ENCODE data around the gene RBBP8NL. TPM values are rescaled to one million over a fixed set of nuclear protein-coding genes. Genes with fewer than 3 reads are reported as not detected.

The RBBP8NL gene
- total and polyA plus RNA-seq, 2 donors (not counting 1 experiment from before 2014, with no cell fraction given), result not detected

DNA sequence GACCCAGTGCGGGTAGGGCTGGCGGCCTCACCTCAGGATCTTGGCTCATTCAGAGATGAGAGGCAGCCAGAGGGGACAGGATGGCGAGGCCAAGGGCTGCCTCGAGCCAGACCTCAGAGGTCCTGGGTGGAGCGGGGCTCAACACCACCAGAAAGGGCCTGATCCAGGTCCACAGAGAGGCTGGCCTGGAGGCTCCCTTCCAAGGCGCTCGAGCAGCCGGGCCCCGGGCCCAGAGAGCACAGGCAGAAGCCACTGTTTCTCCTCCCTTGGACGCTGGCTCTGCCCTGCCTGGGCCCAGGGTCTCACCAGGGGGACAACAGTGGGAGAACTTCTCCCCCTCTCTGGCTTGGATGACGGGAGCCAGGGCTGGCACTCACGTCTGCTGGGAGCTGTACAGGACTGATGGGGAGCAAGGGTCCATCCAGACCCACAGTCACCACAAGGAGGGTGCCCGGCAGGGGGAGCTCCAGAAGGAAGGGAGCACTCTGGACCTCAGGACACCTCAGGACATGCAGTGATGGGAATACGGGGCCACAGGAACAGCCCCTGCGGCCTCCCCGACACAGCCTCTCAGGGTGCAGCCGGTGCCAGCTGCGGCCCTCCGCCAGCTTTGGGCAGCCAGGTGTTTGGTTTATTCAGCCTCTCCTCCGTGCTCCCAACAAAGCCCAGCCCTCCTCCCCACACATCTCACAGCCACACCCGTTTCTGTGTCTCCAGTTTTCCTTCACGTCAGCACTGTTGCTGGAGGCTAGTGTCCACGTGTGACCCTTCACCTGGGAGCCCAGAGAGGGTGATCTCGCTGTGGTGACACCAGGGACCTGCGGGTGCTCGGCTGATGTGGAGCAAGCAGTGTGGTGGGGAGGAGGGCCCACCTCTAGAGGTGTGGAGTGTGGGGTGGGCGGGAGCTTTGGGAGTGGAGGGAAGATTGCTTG is 31.8 kb downstream of the RBBP8NL start:
- Histone ChIP-seq H3K4me1 (ENCODE audit: control insufficient read depth, extremely low read depth, insufficient read depth, low read length) (no peaks in the 10 kb centered on the region), H3K27me3 (ENCODE audit: control insufficient read depth, insufficient read depth, low read length) (no peaks in the 10 kb centered on the region)
- DNase-seq (ENCODE audit: low read depth in 2 of 2), result no peak

DNA sequence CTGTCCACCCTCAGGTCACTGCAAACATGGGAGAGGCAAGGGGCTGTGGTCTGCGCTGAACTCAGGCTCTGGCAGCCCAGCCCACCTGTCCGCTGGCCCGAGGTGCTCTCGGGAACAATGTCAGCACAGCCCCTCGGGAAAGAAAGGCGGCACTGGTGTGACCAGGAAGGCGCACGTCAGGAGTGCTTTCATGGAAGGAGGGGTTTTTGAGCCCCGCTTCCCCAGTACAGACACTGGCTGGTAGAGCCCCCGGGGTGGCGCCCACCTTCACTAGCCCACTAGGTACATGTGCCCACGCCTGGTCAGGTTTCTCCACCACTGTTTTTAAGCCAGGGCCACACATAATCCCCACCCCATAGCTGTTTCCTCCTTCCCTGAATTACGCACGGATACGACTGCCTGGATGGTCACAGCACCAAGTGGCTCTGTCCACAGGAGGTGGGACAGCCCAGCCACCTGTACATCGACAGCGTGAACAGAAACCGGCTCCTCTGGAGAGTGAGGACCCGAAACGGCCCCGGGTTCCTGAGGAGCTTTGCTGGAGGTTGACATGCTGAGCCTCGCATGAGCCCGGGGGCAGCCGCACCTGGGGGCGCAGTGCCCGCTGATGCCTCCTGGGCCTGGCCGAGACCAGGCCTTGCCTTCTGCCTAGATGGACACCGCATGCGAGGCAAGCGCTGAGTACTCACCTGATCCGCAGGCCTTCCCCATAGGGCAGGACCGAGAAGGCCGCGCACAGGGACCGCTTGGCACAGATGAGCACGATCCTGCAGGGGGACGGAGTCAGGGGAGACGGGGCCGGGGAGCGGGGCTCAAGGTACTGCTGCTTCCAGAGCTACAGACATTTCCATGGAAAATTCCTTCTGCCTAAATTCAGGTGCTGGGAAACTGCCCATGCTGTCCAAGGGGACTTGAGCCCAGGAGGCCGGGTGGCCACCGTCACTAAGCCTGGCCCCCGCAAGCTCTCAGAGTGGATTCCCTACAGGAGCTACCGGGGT is 32.8 kb downstream of the RBBP8NL start:
- Histone ChIP-seq H3K4me3 (replicated peaks in 1 of 4; ENCODE audit: control extremely low read depth in 1 of 4, insufficient read depth in 1 of 4, low read depth in 3 of 4, low read length in 4 of 4) (no peak overlapping the region), H3K4me2 (ENCODE audit: extremely low read depth, insufficient read depth, low read length) (no peak overlapping the region), H3K36me3 (ENCODE audit: control insufficient read depth, insufficient read depth, low read length) (peaks cover 11% of the 10 kb centered on the region), H4K20me1 (ENCODE audit: control insufficient read depth, extremely low read depth, insufficient read depth, low read length) (no peaks in the 10 kb centered on the region), H3K79me2 (ENCODE audit: control insufficient read depth, insufficient read depth, low read length) (no peaks in the 10 kb centered on the region), H3K27me3 (ENCODE audit: control insufficient read depth, insufficient read depth, low read length) (no peaks in the 10 kb centered on the region), H3K9me3 (ENCODE audit: control insufficient read depth, insufficient read depth, low read depth, low read length) (no peaks in the 10 kb centered on the region), H3K4me1 (ENCODE audit: control insufficient read depth, extremely low read depth, insufficient read depth, low read length) (no peaks in the 10 kb centered on the region), H2AFZ (ENCODE audit: low read length) (no peak overlapping the region), H3K9ac (ENCODE audit: insufficient read depth, low read length) (no peak overlapping the region), H3K27ac (ENCODE audit: insufficient read depth, low read length) (no peak overlapping the region)
- TF ChIP-seq, protein P1, sequence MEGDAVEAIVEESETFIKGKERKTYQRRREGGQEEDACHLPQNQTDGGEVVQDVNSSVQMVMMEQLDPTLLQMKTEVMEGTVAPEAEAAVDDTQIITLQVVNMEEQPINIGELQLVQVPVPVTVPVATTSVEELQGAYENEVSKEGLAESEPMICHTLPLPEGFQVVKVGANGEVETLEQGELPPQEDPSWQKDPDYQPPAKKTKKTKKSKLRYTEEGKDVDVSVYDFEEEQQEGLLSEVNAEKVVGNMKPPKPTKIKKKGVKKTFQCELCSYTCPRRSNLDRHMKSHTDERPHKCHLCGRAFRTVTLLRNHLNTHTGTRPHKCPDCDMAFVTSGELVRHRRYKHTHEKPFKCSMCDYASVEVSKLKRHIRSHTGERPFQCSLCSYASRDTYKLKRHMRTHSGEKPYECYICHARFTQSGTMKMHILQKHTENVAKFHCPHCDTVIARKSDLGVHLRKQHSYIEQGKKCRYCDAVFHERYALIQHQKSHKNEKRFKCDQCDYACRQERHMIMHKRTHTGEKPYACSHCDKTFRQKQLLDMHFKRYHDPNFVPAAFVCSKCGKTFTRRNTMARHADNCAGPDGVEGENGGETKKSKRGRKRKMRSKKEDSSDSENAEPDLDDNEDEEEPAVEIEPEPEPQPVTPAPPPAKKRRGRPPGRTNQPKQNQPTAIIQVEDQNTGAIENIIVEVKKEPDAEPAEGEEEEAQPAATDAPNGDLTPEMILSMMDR (conservative IDR thresholded peaks at IDR 0.05 in 1 of 2, IDR thresholded peaks at IDR 0.05 in 1 of 2; ENCODE audit: low read depth in 1 of 2, low read length in 2 of 2), result no peak
- no peak for TF ChIP-seq EZH2 (IDR thresholded peaks at IDR 0.05; ENCODE audit: low read length, missing control alignments)
- no peak for DNase-seq (ENCODE audit: low read depth in 2 of 2)

More for the DNA sequence above, 31.8 kb downstream of the RBBP8NL start:
- no peaks in the 10 kb centered on the region for H3K79me2 ChIP-seq (ENCODE audit: control insufficient read depth, insufficient read depth, low read length)
- no peak overlapping the region for H3K9ac ChIP-seq (ENCODE audit: insufficient read depth, low read length)
- no peaks in the 10 kb centered on the region for H3K9me3 ChIP-seq (ENCODE audit: control insufficient read depth, insufficient read depth, low read depth, low read length)
- no peak overlapping the region for H2AFZ ChIP-seq (ENCODE audit: low read length)
- H3K4me2 ChIP-seq (ENCODE audit: extremely low read depth, insufficient read depth, low read length), result no peak overlapping the region
- H3K27ac ChIP-seq (ENCODE audit: insufficient read depth, low read length), result no peak overlapping the region
- H3K4me3 ChIP-seq (replicated peaks in 1 of 4; ENCODE audit: control extremely low read depth in 1 of 4, insufficient read depth in 1 of 4, low read depth in 3 of 4, low read length in 4 of 4), result no peak overlapping the region
- peaks cover 9% of the 10 kb centered on the region for H3K36me3 ChIP-seq (ENCODE audit: control insufficient read depth, insufficient read depth, low read length)
- TF ChIP-seq, protein P1 (conservative IDR thresholded peaks at IDR 0.05 in 1 of 2, IDR thresholded peaks at IDR 0.05 in 1 of 2; ENCODE audit: low read depth in 1 of 2, low read length in 2 of 2), result no peak
- no peak for TF ChIP-seq EZH2 (IDR thresholded peaks at IDR 0.05; ENCODE audit: low read length, missing control alignments)
- no peaks in the 10 kb centered on the region for H4K20me1 ChIP-seq (ENCODE audit: control insufficient read depth, extremely low read depth, insufficient read depth, low read length)

DNA sequence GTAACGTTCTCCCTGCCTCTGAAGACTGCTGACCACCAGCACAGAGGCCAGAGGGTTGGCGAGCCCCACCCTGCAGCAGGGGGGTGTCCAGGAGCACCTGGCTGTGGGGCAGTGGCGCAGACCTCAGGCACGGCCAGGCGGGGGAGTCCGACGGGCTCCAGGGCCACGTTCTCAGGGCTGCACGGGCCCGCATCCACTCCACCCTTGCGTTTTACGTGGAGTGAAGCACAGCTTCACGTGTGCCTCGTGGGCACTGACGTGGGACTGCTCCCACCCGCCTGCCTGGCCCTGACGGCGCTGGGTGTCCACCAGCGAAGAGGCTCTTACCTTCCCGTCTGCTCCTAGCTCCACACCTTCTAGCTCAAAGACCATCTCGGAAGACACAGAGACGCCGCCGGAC is 33.5 kb downstream of the RBBP8NL start:
- TF ChIP-seq EZH2 (IDR thresholded peaks at IDR 0.05; ENCODE audit: low read length, missing control alignments), result no peak
- TF ChIP-seq, protein P1 (conservative IDR thresholded peaks at IDR 0.05 in 1 of 2, IDR thresholded peaks at IDR 0.05 in 1 of 2; ENCODE audit: low read depth in 1 of 2, low read length in 2 of 2), result no peak
- Histone ChIP-seq H3K79me2 (ENCODE audit: control insufficient read depth, insufficient read depth, low read length) (peaks cover 5% of the 10 kb centered on the region), H4K20me1 (ENCODE audit: control insufficient read depth, extremely low read depth, insufficient read depth, low read length) (no peaks in the 10 kb centered on the region), H3K9me3 (ENCODE audit: control insufficient read depth, insufficient read depth, low read depth, low read length) (no peaks in the 10 kb centered on the region), H2AFZ (ENCODE audit: low read length) (no peak overlapping the region), H3K36me3 (ENCODE audit: control insufficient read depth, insufficient read depth, low read length) (peaks cover 18% of the 10 kb centered on the region), H3K4me1 (ENCODE audit: control insufficient read depth, extremely low read depth, insufficient read depth, low read length) (no peaks in the 10 kb centered on the region), H3K9ac (ENCODE audit: insufficient read depth, low read length) (no peak overlapping the region), H3K27me3 (ENCODE audit: control insufficient read depth, insufficient read depth, low read length) (no peaks in the 10 kb centered on the region), H3K27ac (ENCODE audit: insufficient read depth, low read length) (no peak overlapping the region), H3K4me2 (ENCODE audit: extremely low read depth, insufficient read depth, low read length) (no peak overlapping the region), H3K4me3 (replicated peaks in 1 of 4; ENCODE audit: control extremely low read depth in 1 of 4, insufficient read depth in 1 of 4, low read depth in 3 of 4, low read length in 4 of 4) (no peak overlapping the region)
- no peak for DNase-seq (ENCODE audit: low read depth in 2 of 2)

Measured in fibroblast of lung (primary cell).